GM23338 (cell line): ENCODE data around the gene CRBN. TPM values are rescaled to one million over a fixed set of nuclear protein-coding genes. Genes with fewer than 3 reads are reported as not detected.

Experiments
- ATAC-seq: fragments of 200-7000 bp; cut with Tn5 transposase; 3 replicates; pipeline ENCODE4 v1.9.1; 2020
- DNase-seq: peaks from one replicate; pipeline ENCODE4 v3.0.0-alpha.2; 2015; ENCODE audit warnings: low spot score
- H2AFZ ChIP-seq: fragments of 200-600 bp; sonication (generic); 2 replicates; pipeline ENCODE4 v1.8.0; 2016; ENCODE audit warnings: antibody characterized with exemption, mild to moderate bottlenecking, moderate library complexity
- H3F3A ChIP-seq: fragments of 200-600 bp; sonication (generic); replicated peaks from 2 replicates; pipeline ENCODE4 v1.8.0; 2017; ENCODE audit warnings: antibody characterized with exemption, mixed run types, low read depth
- H3K27ac ChIP-seq: fragments of 200-600 bp; sonication (generic); 2 replicates; pipeline ENCODE4 v1.6.1; 2016; ENCODE audit warnings: low read depth
- H3K27me3 ChIP-seq: fragments of 200-600 bp; sonication (generic); 2 replicates; pipeline ENCODE4 v1.8.0; 2016; ENCODE audit warnings: mild to moderate bottlenecking, mixed run types, moderate library complexity; ENCODE audit not compliant: insufficient read depth
- H3K36me3 ChIP-seq: fragments of 200-600 bp; sonication (generic); 2 replicates; pipeline ENCODE4 v1.8.0; 2016; ENCODE audit warnings: mild to moderate bottlenecking; ENCODE audit not compliant: insufficient read depth
- H3K4me1 ChIP-seq: fragments of 200-600 bp; sonication (generic); 2 replicates; pipeline ENCODE4 v1.8.0; 2016; ENCODE audit warnings: mild to moderate bottlenecking, moderate library complexity; ENCODE audit not compliant: insufficient read depth
- H3K4me2 ChIP-seq: fragments of 200-600 bp; sonication (generic); 2 replicates; pipeline ENCODE4 v1.7.1; 2017; ENCODE audit warnings: mixed run types
- H3K4me3 ChIP-seq: fragments of 200-600 bp; sonication (generic); 2 replicates; pipeline ENCODE4 v1.6.1; 2016; ENCODE audit warnings: mixed run types
- H3K79me2 ChIP-seq: fragments of 200-600 bp; sonication (generic); replicated peaks from 2 replicates; pipeline ENCODE4 v1.8.0; 2017; ENCODE audit warnings: mild to moderate bottlenecking; ENCODE audit not compliant: insufficient read depth
- H3K9me2 ChIP-seq: fragments of 200-600 bp; sonication (generic); 2 replicates; pipeline ENCODE4 v1.8.0; 2017; ENCODE audit not compliant: insufficient read depth
- H4K20me1 ChIP-seq: fragments of 200-600 bp; sonication (generic); replicated peaks from 2 replicates; pipeline ENCODE4 v1.8.0; 2017; ENCODE audit warnings: mild to moderate bottlenecking; ENCODE audit not compliant: insufficient read depth
- H3K27ac Mint-ChIP-seq: 2 replicates; pipeline ENCODE4 v1.8.0; 2020; ENCODE audit warnings: inconsistent platforms, mild to moderate bottlenecking, moderate library complexity, mixed read lengths
- H3K27me3 Mint-ChIP-seq: 3 replicates; pipeline ENCODE4 v1.8.0; 2022; ENCODE audit warnings: low read depth, mild to moderate bottlenecking, moderate library complexity, mixed read lengths, inconsistent platforms; ENCODE audit not compliant: insufficient read depth, poor library complexity
- H3K36me3 Mint-ChIP-seq: 3 replicates; pipeline ENCODE4 v1.8.0; 2021; ENCODE audit warnings: low read depth, mild to moderate bottlenecking, inconsistent platforms, moderate library complexity, mixed read lengths
- H3K4me1 Mint-ChIP-seq: 3 replicates; pipeline ENCODE4 v1.8.0; 2020; ENCODE audit warnings: mild to moderate bottlenecking, inconsistent platforms, mixed read lengths
- H3K4me3 Mint-ChIP-seq: 3 replicates; pipeline ENCODE4 v1.8.0; 2021; ENCODE audit warnings: moderate library complexity, mild to moderate bottlenecking, inconsistent platforms, mixed read lengths
- H3K9me3 Mint-ChIP-seq: 3 replicates; pipeline ENCODE4 v1.8.0; 2020; ENCODE audit warnings: moderate library complexity, mild to moderate bottlenecking, inconsistent platforms, mixed read lengths
- CREB1 ChIP-seq: fragments of 250-450 bp; sonication (Bioruptor Pico); IDR thresholded peaks from 2 replicates; pipeline ENCODE4 v1.5.0; 2020; ENCODE audit warnings: low read depth, mild to moderate bottlenecking, moderate library complexity
- CTCF ChIP-seq, 2 experiments: fragments of 200-600 bp in 1 of 2; sonication (generic) in 1 of 2; conservative IDR thresholded peaks; 2 replicates each; pipeline versions ENCODE4 v1.5.1 to v1.6.1; 2016 to 2017; ENCODE audit warnings: antibody characterized with exemption in 2 of 2, low read depth in 2 of 2, mild to moderate bottlenecking in 2 of 2, moderate library complexity in 1 of 2
- ETS1 ChIP-seq: IDR thresholded peaks from 2 replicates; pipeline ENCODE4 v1.6.1; 2016; ENCODE audit warnings: antibody characterized with exemption
- EZH2 ChIP-seq: fragments of 200-600 bp; sonication (generic); IDR thresholded peaks from one replicate; pipeline ENCODE4 v1.8.0; 2017; ENCODE audit warnings: antibody characterized with exemption, mild to moderate bottlenecking, low read depth; ENCODE audit not compliant: unreplicated experiment
- EZH2phosphoT487 ChIP-seq: fragments of 200-600 bp; sonication (generic); IDR thresholded peaks from one replicate; pipeline ENCODE4 v1.8.1; 2018; ENCODE audit warnings: antibody characterized with exemption; ENCODE audit not compliant: unreplicated experiment
- JUNB ChIP-seq: IDR thresholded peaks from one replicate; pipeline ENCODE4 v1.6.1; 2016; ENCODE audit warnings: antibody characterized with exemption; ENCODE audit not compliant: unreplicated experiment
- NANOG ChIP-seq: IDR thresholded peaks from 2 replicates; pipeline ENCODE4 v1.6.1; 2016; ENCODE audit warnings: antibody characterized with exemption, borderline replicate concordance
- POLR2AphosphoS5 ChIP-seq: IDR thresholded peaks from 2 replicates; pipeline ENCODE4 v1.6.1; 2016; ENCODE audit warnings: antibody characterized with exemption, low read depth
- REST ChIP-seq: IDR thresholded peaks from one replicate; pipeline ENCODE4 v1.6.1; 2018; ENCODE audit warnings: antibody characterized with exemption; ENCODE audit not compliant: unreplicated experiment
- STAT1 ChIP-seq: IDR thresholded peaks from one replicate; pipeline ENCODE4 v1.6.1; 2016; ENCODE audit warnings: antibody characterized with exemption; ENCODE audit not compliant: unreplicated experiment
- ZNF114 ChIP-seq: fragments of 250-450 bp; sonication (Bioruptor Pico); IDR thresholded peaks from 2 replicates; pipeline ENCODE4 v1.5.0; 2020; ENCODE audit warnings: mild to moderate bottlenecking, moderate library complexity
- ZNF331 ChIP-seq: fragments of 250-450 bp; sonication (Bioruptor Pico); IDR thresholded peaks from 2 replicates; pipeline ENCODE4 v1.5.0; 2020; ENCODE audit warnings: low read depth, mild to moderate bottlenecking, moderate library complexity
- ZNF462 ChIP-seq: fragments of 250-450 bp; sonication (Bioruptor Pico); IDR thresholded peaks from 2 replicates; pipeline ENCODE4 v1.5.0; 2020; ENCODE audit warnings: mild to moderate bottlenecking, moderate library complexity
- polyA plus RNA-seq: library from polyadenylated mRNA; unstranded; fragments of >200 nt; fragmentation: Nextera tagmentation; extraction: Ambion mirVana; gene quantifications from 2 replicates; pipeline ENCODE4 v1.2.1, GENCODE V29; 2016
- total RNA-seq: library from RNA; depleted of rRNA; stranded (reverse); fragments of >200 nt; shearing (Covaris generic); gene quantifications from 2 replicates; pipeline ENCODE4 v1.2.3, GENCODE V29; 2014

The CRBN gene
- total and polyA plus RNA-seq, 2 experiments from 2014 or later: 33.6 to 41.7 TPM

- no peak for TF ChIP-seq STAT1
Measured at GRCh38 chr3:3133500-3133899, 46.0 kb downstream of the CRBN start (continued).

- H3K4me1 ChIP-seq: peaks cover 6% of the 10 kb centered on the region; the same call in 1 of the 2 replicates
- H4K20me1 ChIP-seq: 0 out of 2 replicates have a peak, but pooled peaks cover 7% of the 10 kb centered on the region
- no peak for TF ChIP-seq CREB1 (CRISPR knock-in tag)
- TF ChIP-seq EZH2: no peak
- TF ChIP-seq CTCF (conservative IDR thresholded peaks at IDR 0.05; ENCODE audit: low read depth in 2 of 2): no peak
- TF ChIP-seq ZNF462 (CRISPR knock-in tag): no peak
- TF ChIP-seq REST: no peak
- no peak for TF ChIP-seq STAT1
- no peak for TF ChIP-seq POLR2AphosphoS5
- TF ChIP-seq ETS1: no peak
- no peak for TF ChIP-seq NANOG
- no peak for TF ChIP-seq JUNB
- no peak for TF ChIP-seq ZNF331 (CRISPR knock-in tag)
- no peak for TF ChIP-seq EZH2phosphoT487
- no peak for TF ChIP-seq ZNF114 (CRISPR knock-in tag)
- H3K27ac Mint-ChIP-seq: no peak overlapping the region
- H3K4me3 ChIP-seq: no peak overlapping the region
- DNase-seq (no peak), ATAC-seq (no peak)
- H3K36me3 Mint-ChIP-seq: peaks cover 45% of the 10 kb centered on the region
- peaks cover 26% of the 10 kb centered on the region for H3K36me3 ChIP-seq
- H3K27ac ChIP-seq: no peak overlapping the region
- H3K4me2 ChIP-seq: no peak overlapping the region
- H3K79me2 ChIP-seq: peaks cover 51% of the 10 kb centered on the region
- peaks cover 7% of the 10 kb centered on the region; the same call in 1 of the 2 replicates for H3F3A ChIP-seq
- H3K4me3 Mint-ChIP-seq: no peak overlapping the region
- peaks cover 20% of the 10 kb centered on the region for H3K9me3 Mint-ChIP-seq
- no peaks in the 10 kb centered on the region for H3K9me2 ChIP-seq
- no peaks in the 10 kb centered on the region for H3K27me3 ChIP-seq
- H2AFZ ChIP-seq: no peak overlapping the region
- peaks cover 5% of the 10 kb centered on the region for H3K27me3 Mint-ChIP-seq
- H3K4me1 Mint-ChIP-seq: peaks cover 6% of the 10 kb centered on the region; the same call in 2 of the 3 replicates
Measured at GRCh38 chr3:3129579-3129978, 49.9 kb downstream of the CRBN start.
